Caki2 (cell line): ENCODE results near the gene EVX1. TPM values are rescaled to one million over a fixed set of nuclear protein-coding genes. Genes with fewer than 3 reads are reported as not detected.

Experiments used
- DNase-seq: peaks from one replicate; pipeline ENCODE4 v3.0.0-alpha.2; 2015; ENCODE audit warnings: low read depth
- in situ Hi-C: cut with HindIII; loops from 2 replicates; pipeline ENCODE4 v1.10.0; 2016; ENCODE audit warnings: low sequenced_read_pairs, low pct_unique_long_range_greater_than_20kb, mixed read lengths
- total RNA-seq: library from RNA; depleted of rRNA; stranded (reverse); fragments of >200 nt; shearing (Covaris generic); gene quantifications from 2 replicates; pipeline ENCODE4 v1.2.3, GENCODE V29; 2014; ENCODE audit warnings: low replicate concordance

Gene EVX1
- total RNA-seq, 1 experiment from 2014 or later = not detected

DNA sequence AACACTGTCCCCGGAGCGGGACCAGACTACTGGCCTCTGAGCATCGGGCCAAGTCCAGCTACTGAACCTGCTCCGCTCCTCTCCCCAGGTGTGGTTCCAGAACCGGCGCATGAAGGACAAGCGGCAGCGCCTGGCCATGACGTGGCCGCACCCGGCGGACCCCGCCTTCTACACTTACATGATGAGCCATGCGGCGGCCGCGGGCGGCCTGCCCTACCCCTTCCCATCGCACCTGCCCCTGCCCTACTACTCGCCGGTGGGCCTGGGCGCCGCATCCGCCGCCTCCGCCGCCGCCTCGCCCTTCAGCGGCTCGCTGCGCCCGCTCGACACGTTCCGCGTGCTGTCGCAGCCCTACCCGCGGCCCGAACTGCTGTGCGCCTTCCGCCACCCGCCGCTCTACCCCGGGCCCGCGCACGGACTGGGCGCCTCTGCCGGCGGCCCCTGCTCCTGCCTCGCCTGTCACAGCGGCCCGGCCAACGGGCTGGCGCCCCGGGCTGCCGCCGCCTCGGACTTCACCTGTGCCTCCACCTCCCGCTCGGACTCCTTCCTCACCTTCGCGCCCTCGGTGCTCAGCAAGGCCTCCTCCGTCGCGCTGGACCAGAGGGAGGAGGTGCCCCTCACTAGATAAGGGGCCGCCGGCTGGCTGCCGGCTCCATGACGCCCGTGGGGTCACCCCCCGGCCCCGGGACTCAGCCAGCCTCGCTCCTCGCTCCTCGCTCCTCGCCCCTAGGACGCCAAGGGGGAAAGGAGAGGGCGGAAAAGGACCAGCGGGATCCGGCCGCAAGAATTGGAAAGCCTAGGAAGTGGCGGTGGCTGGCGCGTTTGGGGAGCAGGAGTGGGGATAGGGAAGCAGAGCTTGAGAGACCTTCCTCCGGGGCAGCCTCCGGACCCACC, 3.4 kb downstream of the EVX1 start:
- in situ Hi-C loops = no loop called here
- DNase-seq = no peak

DNA sequence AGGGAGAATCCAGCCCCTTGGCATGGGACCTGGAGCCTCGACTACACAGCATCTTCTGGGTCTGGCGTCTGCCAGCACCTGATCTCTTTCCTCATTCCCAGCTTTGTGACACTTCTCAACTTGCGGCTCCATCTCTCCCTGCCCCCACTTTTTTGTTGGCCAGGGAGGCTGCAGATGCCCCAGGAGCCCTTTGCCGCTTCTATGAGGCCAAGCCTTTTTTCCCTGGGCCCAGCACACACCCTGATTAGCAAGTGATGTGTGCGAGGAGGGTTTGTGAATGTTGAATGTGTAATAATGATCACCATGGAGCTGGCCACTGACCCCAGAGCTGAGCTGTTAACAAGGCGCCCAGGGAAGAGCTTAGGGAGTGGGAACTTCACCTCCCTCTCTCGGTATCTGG, 4.4 kb downstream of the EVX1 start:
- DNase-seq = no peak
- in situ Hi-C loops = no loop called here

DNA sequence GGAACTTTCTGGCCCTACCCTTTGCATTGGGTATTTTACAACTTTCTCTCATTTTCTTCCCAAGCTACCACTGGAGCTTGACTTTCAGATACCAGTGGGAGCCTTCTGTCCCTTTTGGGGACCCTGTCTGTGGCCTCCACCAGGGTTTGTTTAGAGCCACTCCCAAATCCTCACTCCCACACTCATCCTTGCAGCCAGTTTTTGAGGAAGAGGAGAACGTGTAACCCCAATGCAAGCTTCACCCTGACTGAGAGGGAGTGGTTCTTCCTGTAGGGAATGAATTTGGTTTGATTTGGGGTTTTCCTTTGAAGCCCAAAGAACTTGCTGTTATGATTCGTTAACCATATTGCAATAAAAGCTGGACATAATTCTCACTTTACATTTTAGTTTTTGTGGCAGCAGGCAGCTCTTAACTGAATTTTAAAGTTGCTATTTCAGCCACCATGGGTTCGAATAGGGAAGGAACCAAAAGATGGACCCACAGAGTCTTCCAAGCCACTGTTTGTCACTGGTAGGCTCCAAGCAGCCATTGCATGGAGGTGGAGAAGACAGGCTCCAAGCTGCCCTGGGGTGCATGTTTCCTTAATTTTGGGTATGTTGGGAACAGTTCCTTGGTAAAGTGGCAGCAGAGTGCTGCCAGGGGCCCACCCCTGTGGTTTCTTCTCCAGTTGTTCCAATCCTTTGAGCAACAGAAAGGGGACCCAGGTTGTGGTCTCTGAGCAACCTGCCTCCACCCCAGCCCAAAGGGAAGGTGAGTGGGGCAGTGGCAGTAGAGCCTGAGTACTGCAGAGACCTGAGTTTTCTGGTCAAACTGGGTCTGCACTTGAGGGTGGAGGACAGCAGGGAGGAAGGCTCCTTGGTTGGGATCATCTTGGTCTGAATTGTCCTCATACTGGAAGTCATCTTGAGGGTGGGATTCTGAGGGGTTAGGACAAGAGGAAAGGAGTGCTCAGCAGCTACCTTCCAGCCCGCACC, 5.1 kb downstream of the EVX1 start:
- DNase-seq = no peak
- in situ Hi-C loops = no loop called here

DNA sequence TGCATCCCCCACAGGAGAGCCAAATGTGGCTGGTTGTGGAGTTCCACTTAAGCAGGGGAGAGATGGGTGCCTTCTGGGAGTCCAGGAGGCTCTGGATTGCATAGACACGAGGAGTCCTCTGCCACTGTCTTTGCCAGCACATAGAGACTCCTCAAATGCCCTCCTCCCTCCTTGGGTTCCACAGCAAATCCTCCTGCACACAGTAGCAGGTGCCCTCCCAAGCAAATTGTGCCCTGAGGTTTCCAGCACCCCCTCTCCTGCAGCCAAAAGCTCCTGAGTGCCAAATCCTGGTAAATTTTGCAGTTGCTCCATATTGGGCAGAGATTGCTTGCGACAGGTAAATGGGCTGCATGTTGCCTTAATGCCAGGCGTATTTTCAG, 5.8 kb downstream of the EVX1 start:
- DNase-seq = no peak
- in situ Hi-C loops = no loop called here

DNA sequence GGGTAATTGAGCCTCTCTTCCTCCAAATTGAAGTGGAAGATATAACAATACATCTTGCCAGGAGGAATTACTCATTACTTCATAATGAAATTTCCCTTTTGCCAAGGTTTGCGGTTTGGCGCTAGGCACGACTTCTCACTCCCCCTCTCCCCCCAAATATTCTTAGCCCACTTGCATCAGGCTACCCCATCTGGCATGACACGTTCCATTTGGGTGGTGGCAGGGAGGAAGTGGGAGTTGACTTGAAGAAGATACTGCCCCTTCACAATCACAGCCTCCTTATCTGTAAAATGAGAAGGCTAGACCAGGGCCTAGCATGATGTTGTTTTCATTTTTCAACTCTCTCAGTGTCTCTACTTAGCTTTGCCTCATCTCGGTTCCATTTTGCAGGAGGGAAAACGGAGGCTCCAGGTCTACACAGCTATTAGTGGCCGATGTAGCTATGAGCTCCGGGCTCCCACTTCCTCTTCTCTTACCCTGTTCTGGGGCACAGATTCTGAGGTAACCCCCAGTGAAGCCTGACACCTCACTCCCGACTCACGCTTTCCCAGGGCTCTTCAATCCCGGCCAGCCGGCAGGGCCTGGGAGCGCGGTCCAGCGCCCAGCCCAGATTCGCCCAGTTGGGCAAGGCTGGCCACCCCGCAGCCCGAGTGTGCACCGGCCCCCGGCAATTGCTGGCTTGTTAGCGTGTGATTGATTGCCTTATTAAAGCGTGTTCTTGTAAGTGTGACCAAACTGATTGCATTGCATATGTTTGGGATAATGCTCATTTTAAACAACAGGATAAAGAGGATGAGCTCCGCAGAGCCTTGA, 6.5 kb downstream of the EVX1 start:
- in situ Hi-C loops = no loop called here
- DNase-seq = no peak

DNA sequence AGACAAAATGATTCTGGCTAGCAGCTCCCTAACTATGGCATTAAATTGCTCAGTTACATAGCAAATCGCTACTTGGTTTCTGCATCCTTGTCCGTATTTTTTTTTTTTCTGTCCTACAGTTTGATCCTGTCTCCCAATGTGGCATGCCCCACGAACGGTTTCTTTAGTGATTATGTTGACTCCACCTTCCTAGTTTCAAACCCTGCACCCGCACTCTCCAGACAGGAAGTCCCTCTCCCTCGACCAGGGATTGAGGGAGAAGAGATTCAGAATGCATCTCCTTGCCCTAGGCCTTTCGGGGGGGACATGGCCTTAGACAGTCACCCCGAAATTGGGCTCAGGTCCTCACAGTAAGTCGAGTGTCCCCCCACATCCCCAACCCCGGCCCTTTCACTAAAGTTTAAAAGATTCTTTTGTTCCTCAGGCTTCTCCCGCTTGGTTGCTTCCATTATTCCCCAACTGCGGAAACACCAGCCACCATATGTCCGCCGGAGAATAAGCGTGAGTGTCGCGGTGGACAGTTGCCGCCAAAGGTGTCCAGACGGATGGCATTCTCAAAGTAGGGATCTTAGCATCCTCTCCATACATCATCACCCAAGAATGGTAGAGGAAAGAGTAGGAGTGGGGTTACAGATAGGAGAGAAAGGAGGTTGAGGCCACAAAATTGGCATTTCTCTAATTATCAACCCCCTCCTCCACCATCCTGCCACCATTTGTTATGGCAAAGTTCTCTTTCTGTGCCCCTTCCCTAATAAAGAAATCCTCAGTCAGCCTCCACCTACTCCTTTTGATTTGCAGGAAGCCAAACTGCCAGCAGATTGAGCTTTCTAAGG, 7.3 kb downstream of the EVX1 start:
- no peak for DNase-seq
- in situ Hi-C loops = no loop called here

DNA sequence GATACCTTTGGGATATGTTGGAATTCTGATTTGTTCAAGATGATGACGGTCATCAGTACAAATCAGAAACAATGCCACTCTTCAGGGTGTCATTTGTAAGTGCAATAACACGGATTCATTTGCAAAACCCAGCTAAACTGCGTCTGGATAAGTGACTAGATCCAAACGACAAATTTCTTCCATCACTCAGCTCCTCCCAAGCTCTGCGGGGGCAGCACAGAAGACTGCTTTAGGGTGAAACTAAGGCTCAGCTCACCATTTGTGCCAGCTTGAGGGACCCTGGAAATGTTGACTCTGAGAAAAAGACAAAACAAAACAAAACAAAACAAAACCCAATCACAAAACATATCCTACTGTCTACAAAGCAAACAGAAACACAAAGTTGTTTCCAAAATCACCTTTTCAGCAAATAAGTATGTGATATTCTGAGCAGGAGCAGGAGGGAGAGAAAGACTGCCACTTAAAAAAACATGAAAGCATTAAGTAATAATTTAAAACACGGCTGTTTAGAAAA, 8.0 kb downstream of the EVX1 start:
- DNase-seq = no peak
- in situ Hi-C loops = no loop called here

DNA sequence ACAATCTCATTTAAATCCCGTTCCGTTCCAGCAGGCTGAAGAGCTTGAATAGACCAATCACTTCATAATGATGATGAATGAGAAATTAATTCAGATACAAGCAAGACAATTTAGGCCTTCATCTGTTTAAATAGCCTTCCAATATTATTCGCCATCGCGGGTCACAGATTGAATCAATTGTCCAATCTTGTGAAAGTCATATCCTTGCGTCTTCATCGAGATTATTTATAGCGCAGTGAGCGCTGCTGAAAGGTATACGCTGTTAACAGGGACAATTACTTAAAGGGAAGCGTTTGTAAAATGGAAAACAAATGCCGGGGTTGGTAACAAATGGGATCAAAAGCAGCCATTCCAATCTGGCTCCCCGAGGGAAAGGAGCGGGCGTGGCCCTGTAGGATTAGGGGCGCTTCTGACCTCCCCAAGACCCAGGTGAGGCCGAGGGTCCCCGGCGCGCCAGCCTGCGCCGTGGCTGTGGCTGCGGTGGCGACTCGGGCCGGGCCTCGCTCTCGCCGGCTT, 8.6 kb downstream of the EVX1 start:
- in situ Hi-C loops = no loop called here
- no peak for DNase-seq

DNA sequence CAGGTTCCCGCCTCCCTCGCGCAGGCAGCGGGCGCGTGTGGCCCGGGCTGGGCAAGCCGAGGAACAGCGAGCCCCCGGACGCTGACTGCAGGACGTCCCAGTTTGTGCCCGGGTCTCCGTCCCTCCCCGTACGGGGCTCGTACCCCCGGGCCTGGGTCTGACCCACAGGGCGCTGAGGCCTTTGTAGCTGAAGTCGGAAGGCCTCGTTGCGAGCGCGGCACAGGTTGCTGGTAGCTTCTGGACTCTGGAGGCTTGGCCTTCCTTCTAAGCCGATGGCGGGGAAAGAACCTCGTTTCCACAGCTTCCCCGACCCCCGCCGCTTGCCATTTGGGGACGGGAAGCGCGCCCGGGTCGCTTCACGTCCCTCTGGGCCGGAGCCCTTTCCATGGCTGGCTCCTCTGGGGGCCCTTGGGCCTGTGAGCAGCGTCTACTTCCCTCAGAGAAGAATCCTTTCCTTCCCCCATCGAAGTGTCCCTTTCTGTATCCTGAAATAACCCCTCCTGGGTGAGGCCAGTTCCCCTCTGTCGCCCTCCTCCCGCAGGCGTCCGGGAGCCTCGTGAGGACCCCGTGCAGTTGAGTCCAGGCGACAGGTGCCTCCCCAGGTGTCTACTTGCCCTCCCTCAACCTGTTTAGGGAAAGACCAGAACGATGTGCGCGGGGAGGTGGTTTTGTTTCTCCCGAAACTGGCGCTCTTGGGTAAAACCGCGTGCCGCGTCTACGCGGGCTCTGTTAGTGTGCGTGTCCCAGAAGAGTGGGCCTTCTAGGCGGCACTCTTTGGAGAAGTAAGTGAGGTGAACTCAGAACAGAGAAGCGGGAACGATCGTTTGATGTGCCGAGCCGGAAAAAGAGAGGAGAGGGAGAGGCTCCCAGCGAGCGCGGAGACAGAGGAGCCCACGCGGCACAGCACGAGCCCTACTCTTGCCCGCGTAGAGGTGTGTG, 9.3 kb downstream of the EVX1 start:
- no peak for DNase-seq
- in situ Hi-C loops = no loop called here

DNA sequence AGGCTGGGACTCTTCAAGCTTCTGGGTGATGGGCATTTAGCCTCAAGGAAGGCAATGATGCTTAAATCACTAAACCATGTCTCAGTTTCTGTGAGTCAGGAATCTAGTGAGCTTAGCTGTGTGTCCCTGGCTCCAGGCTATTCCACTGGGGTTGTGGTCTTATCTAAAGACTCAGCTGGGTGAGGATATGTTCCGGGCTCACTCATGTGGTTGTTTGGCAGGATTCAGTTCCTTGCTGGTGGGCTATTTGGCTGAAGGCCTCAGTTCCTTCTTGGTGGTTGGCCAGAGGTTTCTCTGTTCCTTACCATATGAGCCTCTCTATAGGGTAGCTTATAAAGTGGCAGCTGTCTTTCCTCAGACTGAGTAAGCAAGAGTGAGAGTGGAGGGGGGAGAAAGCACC, 12.0 kb downstream of the EVX1 start:
- DNase-seq = no peak
- in situ Hi-C loops = no loop called here

DNA sequence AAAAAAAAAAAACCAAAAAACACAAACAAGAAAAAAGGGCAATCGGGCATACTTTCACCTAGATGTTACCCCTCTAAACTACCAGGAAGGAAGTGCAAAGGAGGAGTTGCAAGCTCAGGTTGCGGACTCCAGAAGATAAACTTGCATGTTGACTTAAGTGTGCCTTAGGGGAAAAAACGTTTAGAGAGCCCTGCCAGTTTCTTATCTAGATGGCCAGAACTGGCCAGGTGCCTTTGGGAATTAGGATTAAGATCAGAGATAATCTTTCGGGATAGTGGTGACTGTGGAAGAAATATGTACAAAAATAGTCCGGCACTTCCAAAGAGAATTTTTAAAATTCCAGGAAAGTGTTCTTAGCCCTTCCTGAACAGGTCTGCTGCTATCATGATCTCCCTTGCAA, 17.6 kb downstream of the EVX1 start:
- in situ Hi-C loops = no loop called here
- DNase-seq = no peak

DNA sequence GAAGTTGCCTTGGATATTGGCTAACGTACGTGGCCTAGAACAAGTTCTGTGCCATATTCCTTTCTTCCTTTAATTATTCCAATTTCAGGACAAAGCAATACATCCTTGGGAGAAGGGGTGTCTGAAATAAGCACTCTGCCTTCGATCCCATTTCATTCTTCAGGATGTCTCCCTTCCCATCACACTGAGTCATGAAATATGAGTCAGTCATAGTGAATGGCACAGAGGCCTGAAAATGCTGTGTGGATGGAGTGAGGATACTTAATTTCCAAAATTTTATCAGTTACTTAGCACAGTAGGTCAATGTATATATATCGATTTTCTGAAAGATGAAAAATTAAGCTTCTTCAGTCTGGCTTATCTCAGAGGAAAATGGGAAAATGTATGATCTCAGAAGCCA, 19.5 kb downstream of the EVX1 start:
- DNase-seq = no peak
- in situ Hi-C loops = no loop called here

DNA sequence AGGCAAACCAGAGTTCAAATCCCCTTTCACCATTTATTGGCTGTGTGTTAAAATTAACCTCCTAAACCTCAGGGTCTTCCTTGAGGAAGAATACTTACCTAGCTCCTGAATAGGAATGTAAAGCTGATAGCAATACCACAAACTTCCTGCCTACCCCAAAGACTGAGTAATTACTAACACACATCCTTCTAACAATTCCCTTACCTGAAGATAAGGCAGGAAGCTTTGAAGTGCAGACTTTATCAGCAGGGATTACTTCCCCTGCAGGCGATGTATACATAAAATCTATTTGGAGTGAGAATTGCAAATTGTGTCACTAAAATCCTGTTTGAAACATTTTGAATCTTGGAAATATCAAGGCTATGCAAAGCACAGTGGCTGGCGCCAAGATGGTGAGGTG, 21.2 kb downstream of the EVX1 start:
- in situ Hi-C loops = no loop called here

DNA sequence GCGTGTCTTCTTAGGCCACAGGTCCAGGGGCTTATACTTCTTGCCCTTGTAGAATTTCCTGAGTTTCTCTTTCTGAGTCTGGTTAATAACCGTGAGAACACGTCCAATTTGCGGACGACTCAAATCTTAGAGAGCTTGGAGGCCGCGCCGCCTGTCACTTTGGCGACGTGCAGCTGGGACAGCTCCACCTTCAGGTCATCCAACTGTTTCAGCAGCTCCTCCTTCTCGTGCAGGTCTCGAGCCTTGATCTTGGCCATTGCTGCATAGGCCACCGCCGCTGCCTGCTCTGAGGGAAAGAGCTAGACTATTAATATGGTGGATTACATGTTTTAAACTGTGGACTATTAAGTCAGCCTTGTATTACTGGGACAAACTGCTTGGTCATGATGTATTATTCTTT, 26.9 kb downstream of the EVX1 start:
- no peak for DNase-seq
- in situ Hi-C loops = no loop called here

More for the DNA sequence above, 21.2 kb downstream of the EVX1 start:
- DNase-seq = no peak

DNA sequence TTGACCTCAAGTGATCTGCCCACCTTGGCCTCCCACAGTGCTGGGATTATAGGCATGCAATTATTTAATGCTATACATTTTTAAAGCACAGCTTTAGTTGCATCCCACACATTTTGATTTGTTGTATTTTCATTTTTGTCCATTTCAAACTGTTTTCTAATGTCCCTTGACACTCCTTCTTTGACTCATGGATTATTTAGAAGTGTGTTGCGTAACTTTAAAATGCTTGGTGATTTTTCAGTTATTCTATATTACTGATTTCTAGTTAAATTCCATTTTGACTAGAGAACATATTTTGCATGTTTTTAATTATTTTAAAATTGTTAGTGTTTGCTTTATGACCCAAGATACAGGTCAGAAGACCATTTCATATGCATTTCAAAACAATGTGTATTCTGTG, 28.8 kb downstream of the EVX1 start:
- in situ Hi-C loops = no loop called here
- no peak for DNase-seq

DNA sequence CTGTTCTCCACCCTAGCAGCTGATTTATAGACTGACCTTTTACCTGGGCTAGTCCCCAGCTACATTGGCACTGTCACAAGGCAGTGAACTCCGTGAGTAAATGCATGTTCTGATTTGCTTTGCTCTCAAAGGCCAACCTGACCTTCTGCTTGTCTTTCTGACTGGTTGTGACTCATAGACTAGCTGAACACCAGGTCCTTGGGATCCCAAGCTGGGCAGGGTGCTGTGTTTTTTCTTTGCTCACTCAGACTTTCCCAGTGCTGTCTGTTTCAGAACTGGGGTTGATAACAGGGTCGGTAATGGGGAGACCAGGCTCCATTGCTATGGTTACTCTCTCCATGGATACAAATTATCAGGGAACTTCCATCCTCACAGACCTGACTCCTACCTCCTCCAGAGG, 35.0 kb downstream of the EVX1 start:
- DNase-seq = peak; percentile 81
- in situ Hi-C loops = no loop called here
